Neural progenitor cell (in vitro differentiated cells): Measurements from ENCODE around the gene INVS.

Source experiments
- CTCF ChIP-seq: fragments of 200-600 bp; sonication (generic); IDR thresholded peaks from 2 replicates; pipeline ENCODE4 v1.5.1; 2017; ENCODE audit warnings: antibody characterized with exemption, mild to moderate bottlenecking
- EZH2 ChIP-seq: fragments of 200-600 bp; sonication (generic); IDR thresholded peaks from 2 replicates; pipeline ENCODE4 v1.6.1; 2017; ENCODE audit warnings: antibody characterized with exemption, mild to moderate bottlenecking, moderate library complexity
- EZH2phosphoT487 ChIP-seq: fragments of 200-600 bp; sonication (generic); IDR thresholded peaks from 2 replicates; pipeline ENCODE4 v1.6.1; 2017; ENCODE audit warnings: antibody characterized with exemption

- TF ChIP-seq CTCF (no peak), EZH2 (no peak), EZH2phosphoT487 (no peak)
These were observed 218.7 kb downstream of the INVS start for GRCh38 chr9:100317706-100318105.
